Measurements from ENCODE around the gene RBMS2.

The RBMS2 gene

GRCh38 chr12:56630180-56630632, 108.6 kb downstream of the RBMS2 start, which contains the start of gene BAZ2A:
Gene BAZ2A, minus strand, starts transcription at chr12:56630326. Its CDS starts 12,796 bp downstream, at chr12:56617530.
- DNase-seq (ENCODE audit: low read depth in 4 of 4, low spot score in 1 of 4) = peak; percentile 56 to 81 (median 74)

GRCh38 chr12:56631790-56632700, 110.4 kb downstream of the RBMS2 start:
- peak in 1 of 4 experiments; percentile 47 for DNase-seq (ENCODE audit: low read depth in 4 of 4, low spot score in 1 of 4)

GRCh38 chr12:56632701-56633467, 111.3 kb downstream of the RBMS2 start:
- DNase-seq (ENCODE audit: low read depth in 4 of 4, low spot score in 1 of 4) = no peak

- DNase-seq (ENCODE audit: low read depth in 4 of 4, low spot score in 1 of 4) = no peak
Observed at GRCh38 chr12:56633468-56634241, 112.0 kb downstream of the RBMS2 start.

- no peak for DNase-seq (ENCODE audit: low read depth in 4 of 4, low spot score in 1 of 4)
Observed at GRCh38 chr12:56634242-56634836, 112.7 kb downstream of the RBMS2 start.

GRCh38 chr12:56634837-56635791, 113.5 kb downstream of the RBMS2 start:
- DNase-seq (ENCODE audit: low read depth in 4 of 4, low spot score in 1 of 4) = no peak

- DNase-seq (ENCODE audit: low read depth in 4 of 4, low spot score in 1 of 4) = peak; percentile 67 to 85 (median 73)
Observed at GRCh38 chr12:56635806-56636674, 114.4 kb downstream of the RBMS2 start.

GRCh38 chr12:56636675-56637540, 115.3 kb downstream of the RBMS2 start:
- peak; percentile 67 to 91 (median 83) for DNase-seq (ENCODE audit: low read depth in 4 of 4, low spot score in 1 of 4)

GRCh38 chr12:56637621-56638020, 116.0 kb downstream of the RBMS2 start:
- DNase-seq (ENCODE audit: low read depth in 4 of 4, low spot score in 1 of 4) = no peak

GRCh38 chr12:56641219-56641618, 119.6 kb downstream of the RBMS2 start:
- no peak for DNase-seq (ENCODE audit: low read depth in 4 of 4, low spot score in 1 of 4)

GRCh38 chr12:56644654-56645053, 123.0 kb downstream of the RBMS2 start:
- no peak for DNase-seq (ENCODE audit: low read depth in 4 of 4, low spot score in 1 of 4)

GRCh38 chr12:56645201-56645716, 123.6 kb downstream of the RBMS2 start:
- no peak for DNase-seq (ENCODE audit: low read depth in 4 of 4, low spot score in 1 of 4)
